GM21723 (cell line): ENCODE measurements around the gene ROBO1.

ENCODE experiments used
- ATAC-seq: cut with Tn5 transposase; IDR thresholded peaks from one replicate; pipeline ENCODE4 v1.9.1; 2021; ENCODE audit warnings: mild to moderate bottlenecking, moderate library complexity; ENCODE audit not compliant: unreplicated experiment

ROBO1 gene

GRCh38 chr3:78861156-78861555 lies 906.6 kb downstream of the ROBO1 start:
- no peak for ATAC-seq

GRCh38 chr3:78860567-78860966 lies 907.2 kb downstream of the ROBO1 start:
- no peak for ATAC-seq

GRCh38 chr3:78858910-78859309 lies 908.9 kb downstream of the ROBO1 start:
- no peak for ATAC-seq

GRCh38 chr3:78858174-78858573 lies 909.6 kb downstream of the ROBO1 start:
- no peak for ATAC-seq

GRCh38 chr3:78857494-78858111 lies 910.2 kb downstream of the ROBO1 start:
- ATAC-seq: no peak

GRCh38 chr3:78856164-78856563 lies 911.6 kb downstream of the ROBO1 start:
- no peak for ATAC-seq

- no peak for ATAC-seq
Observed at GRCh38 chr3:78855190-78855589, 912.6 kb downstream of the ROBO1 start.

GRCh38 chr3:78848392-78849288 lies 919.2 kb downstream of the ROBO1 start:
- no peak for ATAC-seq

- ATAC-seq: no peak
Observed at GRCh38 chr3:78847603-78848002, 920.2 kb downstream of the ROBO1 start.

- no peak for ATAC-seq
Observed at GRCh38 chr3:78847203-78847602, 920.6 kb downstream of the ROBO1 start.

- no peak for ATAC-seq
Observed at GRCh38 chr3:78846718-78847117, 921.1 kb downstream of the ROBO1 start.

- no peak for ATAC-seq
Observed at GRCh38 chr3:78845605-78846004, 922.2 kb downstream of the ROBO1 start.

- ATAC-seq: no peak
Observed at GRCh38 chr3:78844307-78844706, 923.5 kb downstream of the ROBO1 start.

GRCh38 chr3:78839693-78840092 lies 928.1 kb downstream of the ROBO1 start:
- ATAC-seq: no peak

GRCh38 chr3:78838362-78838761 lies 929.4 kb downstream of the ROBO1 start:
- no peak for ATAC-seq

GRCh38 chr3:78834910-78835309 lies 932.9 kb downstream of the ROBO1 start:
- no peak for ATAC-seq

- no peak for ATAC-seq
Observed at GRCh38 chr3:78832785-78833204, 935.0 kb downstream of the ROBO1 start.

GRCh38 chr3:78831446-78831972 lies 936.3 kb downstream of the ROBO1 start:
- ATAC-seq: no peak

GRCh38 chr3:78830470-78830869 lies 937.3 kb downstream of the ROBO1 start:
- no peak for ATAC-seq

GRCh38 chr3:78827618-78828017 lies 940.2 kb downstream of the ROBO1 start:
- no peak for ATAC-seq

- no peak for ATAC-seq
Observed at GRCh38 chr3:78825858-78826215, 942.0 kb downstream of the ROBO1 start.
